Right lobe of liver (tissue), 4 donors: ENCODE results near the gene ERCC4.

Source experiments
- POLR2A ChIP-seq: fragments of 450-650 bp; IDR thresholded peaks from one replicate; pipeline ENCODE4 v1.6.1; 2017; ENCODE audit warnings: antibody characterized with exemption, mild to moderate bottlenecking
- TF ChIP-seq, protein P1 (sequence below), 4 donors: fragments of 200-600 bp in 3 of 4; fragments of 450-650 bp in 1 of 4; IDR thresholded peaks; one replicate each; pipeline versions ENCODE4 v1.5.1 to v1.8.0; 2016 to 2022; ENCODE audit warnings: antibody characterized with exemption in 4 of 4, mild to moderate bottlenecking in 2 of 4
- donor health status: DM: no; HTN: no; CAD: no.
- donor health status: DM: no; HTN: no; CAD: no.
- donor health status: DM: no; HTN: yes; CAD: no.

GRCh38 chr16:13911871-13912270, 8.1 kb upstream of the ERCC4 start:
- TF ChIP-seq, protein P1, sequence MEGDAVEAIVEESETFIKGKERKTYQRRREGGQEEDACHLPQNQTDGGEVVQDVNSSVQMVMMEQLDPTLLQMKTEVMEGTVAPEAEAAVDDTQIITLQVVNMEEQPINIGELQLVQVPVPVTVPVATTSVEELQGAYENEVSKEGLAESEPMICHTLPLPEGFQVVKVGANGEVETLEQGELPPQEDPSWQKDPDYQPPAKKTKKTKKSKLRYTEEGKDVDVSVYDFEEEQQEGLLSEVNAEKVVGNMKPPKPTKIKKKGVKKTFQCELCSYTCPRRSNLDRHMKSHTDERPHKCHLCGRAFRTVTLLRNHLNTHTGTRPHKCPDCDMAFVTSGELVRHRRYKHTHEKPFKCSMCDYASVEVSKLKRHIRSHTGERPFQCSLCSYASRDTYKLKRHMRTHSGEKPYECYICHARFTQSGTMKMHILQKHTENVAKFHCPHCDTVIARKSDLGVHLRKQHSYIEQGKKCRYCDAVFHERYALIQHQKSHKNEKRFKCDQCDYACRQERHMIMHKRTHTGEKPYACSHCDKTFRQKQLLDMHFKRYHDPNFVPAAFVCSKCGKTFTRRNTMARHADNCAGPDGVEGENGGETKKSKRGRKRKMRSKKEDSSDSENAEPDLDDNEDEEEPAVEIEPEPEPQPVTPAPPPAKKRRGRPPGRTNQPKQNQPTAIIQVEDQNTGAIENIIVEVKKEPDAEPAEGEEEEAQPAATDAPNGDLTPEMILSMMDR (IDR thresholded peaks at IDR 0.05) = no peak
- TF ChIP-seq POLR2A = no peak
